Gastrocnemius medialis (tissue), 4 donors: Measurements from ENCODE around the gene BEND6.

Experiments used
- POLR2A ChIP-seq, 2 donors: fragments of 450-650 bp; IDR thresholded peaks; one replicate each; pipeline ENCODE4 v1.6.1; 2017; ENCODE audit warnings: antibody characterized with exemption in 2 of 2, mild to moderate bottlenecking in 2 of 2, moderate library complexity in 2 of 2
- TF ChIP-seq, protein P1 (sequence below), 5 experiments: fragments of 450-650 bp in 3 of 5; fragments of 200-600 bp in 2 of 5; sonication (generic) in 2 of 5; IDR thresholded peaks in 4 of 5; conservative IDR thresholded peaks in 1 of 5; 1 replicate in 4 of 5; 2 replicates in 1 of 5; pipeline ENCODE4 v1.5.1; 2016 to 2019; ENCODE audit warnings: antibody characterized with exemption in 5 of 5, mild to moderate bottlenecking in 3 of 5, moderate library complexity in 3 of 5

DNA sequence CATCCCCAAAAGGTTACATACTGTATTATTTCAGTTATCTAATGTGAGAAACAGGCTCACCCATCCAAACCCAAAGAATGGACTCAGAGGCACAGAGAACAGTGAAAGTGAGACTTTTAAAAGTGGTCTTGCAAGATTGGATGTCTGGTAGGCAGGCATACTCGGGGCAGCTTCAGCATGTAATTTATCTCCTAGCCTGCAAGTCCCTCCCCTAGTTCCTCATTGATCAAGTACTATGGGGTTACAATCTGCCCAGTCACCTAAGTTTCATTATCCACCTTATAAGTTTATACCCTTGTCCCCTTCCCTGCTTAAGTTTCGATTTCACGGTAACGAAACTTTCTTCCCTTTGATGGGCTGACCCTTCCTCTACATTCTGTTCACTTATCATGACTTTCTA lies 114.3 kb downstream of the BEND6 start:
- TF ChIP-seq, protein P1, sequence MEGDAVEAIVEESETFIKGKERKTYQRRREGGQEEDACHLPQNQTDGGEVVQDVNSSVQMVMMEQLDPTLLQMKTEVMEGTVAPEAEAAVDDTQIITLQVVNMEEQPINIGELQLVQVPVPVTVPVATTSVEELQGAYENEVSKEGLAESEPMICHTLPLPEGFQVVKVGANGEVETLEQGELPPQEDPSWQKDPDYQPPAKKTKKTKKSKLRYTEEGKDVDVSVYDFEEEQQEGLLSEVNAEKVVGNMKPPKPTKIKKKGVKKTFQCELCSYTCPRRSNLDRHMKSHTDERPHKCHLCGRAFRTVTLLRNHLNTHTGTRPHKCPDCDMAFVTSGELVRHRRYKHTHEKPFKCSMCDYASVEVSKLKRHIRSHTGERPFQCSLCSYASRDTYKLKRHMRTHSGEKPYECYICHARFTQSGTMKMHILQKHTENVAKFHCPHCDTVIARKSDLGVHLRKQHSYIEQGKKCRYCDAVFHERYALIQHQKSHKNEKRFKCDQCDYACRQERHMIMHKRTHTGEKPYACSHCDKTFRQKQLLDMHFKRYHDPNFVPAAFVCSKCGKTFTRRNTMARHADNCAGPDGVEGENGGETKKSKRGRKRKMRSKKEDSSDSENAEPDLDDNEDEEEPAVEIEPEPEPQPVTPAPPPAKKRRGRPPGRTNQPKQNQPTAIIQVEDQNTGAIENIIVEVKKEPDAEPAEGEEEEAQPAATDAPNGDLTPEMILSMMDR (IDR thresholded peaks at IDR 0.05 in 4 of 5, conservative IDR thresholded peaks at IDR 0.05 in 1 of 5) = no peak
- no peak for TF ChIP-seq POLR2A (IDR thresholded peaks at IDR 0.05)
